ENCODE measurements around the gene FFAR1.

DNA sequence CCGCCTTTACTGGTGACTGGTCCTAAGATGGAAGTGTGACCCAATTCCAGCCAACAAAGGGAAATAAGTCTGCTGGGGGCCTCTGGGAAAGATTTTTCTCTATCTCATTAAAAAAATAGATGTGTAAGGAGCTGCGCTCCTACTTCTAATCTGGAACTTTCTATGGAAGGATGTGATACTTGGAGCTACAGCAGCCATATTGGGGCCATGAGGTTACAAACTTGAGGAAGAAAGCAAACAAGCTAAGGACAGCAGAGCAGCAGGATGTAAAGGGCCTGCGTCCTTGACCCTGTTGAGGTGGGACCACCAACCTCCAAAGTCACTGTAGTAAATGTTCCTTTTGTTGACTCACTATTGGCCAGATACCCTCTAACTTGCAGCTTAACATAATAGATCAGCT lies 30.7 kb downstream of the FFAR1 start:
- no peak for TF ChIP-seq RAD21 (conservative IDR thresholded peaks at IDR 0.05)
- TF ChIP-seq, protein P1, sequence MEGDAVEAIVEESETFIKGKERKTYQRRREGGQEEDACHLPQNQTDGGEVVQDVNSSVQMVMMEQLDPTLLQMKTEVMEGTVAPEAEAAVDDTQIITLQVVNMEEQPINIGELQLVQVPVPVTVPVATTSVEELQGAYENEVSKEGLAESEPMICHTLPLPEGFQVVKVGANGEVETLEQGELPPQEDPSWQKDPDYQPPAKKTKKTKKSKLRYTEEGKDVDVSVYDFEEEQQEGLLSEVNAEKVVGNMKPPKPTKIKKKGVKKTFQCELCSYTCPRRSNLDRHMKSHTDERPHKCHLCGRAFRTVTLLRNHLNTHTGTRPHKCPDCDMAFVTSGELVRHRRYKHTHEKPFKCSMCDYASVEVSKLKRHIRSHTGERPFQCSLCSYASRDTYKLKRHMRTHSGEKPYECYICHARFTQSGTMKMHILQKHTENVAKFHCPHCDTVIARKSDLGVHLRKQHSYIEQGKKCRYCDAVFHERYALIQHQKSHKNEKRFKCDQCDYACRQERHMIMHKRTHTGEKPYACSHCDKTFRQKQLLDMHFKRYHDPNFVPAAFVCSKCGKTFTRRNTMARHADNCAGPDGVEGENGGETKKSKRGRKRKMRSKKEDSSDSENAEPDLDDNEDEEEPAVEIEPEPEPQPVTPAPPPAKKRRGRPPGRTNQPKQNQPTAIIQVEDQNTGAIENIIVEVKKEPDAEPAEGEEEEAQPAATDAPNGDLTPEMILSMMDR (IDR thresholded peaks at IDR 0.05; ENCODE audit: poor library complexity, severe bottlenecking), result no peak

All from neural cell (in vitro differentiated cells).